SK-N-SH treated with all-trans-retinoic acid at 6 μM for 48 hours (cell line): ENCODE data around the gene TMEM178B.

Experiments used
- ARNTL ChIP-seq: fragments of 450-650 bp; formaldehyde crosslinking; IDR thresholded peaks from 2 replicates; pipeline ENCODE4 v1.5.0; 2020; ENCODE audit warnings: low read depth, mild to moderate bottlenecking, moderate library complexity, borderline replicate concordance
- ISL1 ChIP-seq: fragments of 250-450 bp; sonication (Bioruptor Pico); IDR thresholded peaks from 2 replicates; pipeline ENCODE4 v2.1.2; 2022; ENCODE audit warnings: mild to moderate bottlenecking, moderate library complexity
- OSR1 ChIP-seq: fragments of 250-450 bp; sonication (Bioruptor Pico); IDR thresholded peaks from 2 replicates; pipeline ENCODE4 v1.8.0; 2022; ENCODE audit warnings: moderate library complexity, mild to moderate bottlenecking, inconsistent platforms
- ZNF8 ChIP-seq: fragments of 450-650 bp; formaldehyde crosslinking; IDR thresholded peaks from 2 replicates; pipeline ENCODE4 v1.5.0; 2020; ENCODE audit warnings: mild to moderate bottlenecking, moderate library complexity
- TF ChIP-seq, protein P1 (sequence below): fragments of 250-450 bp; sonication (Bioruptor Pico); IDR thresholded peaks from 2 replicates; pipeline ENCODE4 v1.5.0; 2020; ENCODE audit warnings: mild to moderate bottlenecking, moderate library complexity

DNA sequence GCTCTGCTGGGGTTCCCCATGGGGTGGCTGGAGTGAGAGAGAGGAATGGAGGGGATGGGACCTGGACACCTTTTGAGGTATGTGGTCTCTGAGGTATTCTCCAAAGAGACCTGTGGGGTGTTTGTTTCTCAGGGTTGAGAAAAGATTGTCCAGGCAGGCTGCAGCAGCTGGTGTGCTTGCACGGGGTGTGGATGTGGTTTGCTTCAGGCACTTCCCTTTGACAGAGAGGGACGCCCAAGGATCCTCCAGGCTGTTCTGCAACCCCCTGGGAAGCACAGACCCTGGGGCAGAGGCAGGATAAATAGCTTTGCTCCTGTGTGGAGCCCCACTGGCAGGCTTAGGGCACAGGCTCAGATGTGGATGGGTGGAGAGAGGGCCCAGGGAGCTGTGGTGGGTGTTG, 362.3 kb downstream of the TMEM178B start:
- TF ChIP-seq ARNTL (CRISPR knock-in tag) (no peak), OSR1 (CRISPR knock-in tag) (no peak), ZNF8 (CRISPR knock-in tag) (no peak), ISL1 (no peak)
- TF ChIP-seq, protein P1, sequence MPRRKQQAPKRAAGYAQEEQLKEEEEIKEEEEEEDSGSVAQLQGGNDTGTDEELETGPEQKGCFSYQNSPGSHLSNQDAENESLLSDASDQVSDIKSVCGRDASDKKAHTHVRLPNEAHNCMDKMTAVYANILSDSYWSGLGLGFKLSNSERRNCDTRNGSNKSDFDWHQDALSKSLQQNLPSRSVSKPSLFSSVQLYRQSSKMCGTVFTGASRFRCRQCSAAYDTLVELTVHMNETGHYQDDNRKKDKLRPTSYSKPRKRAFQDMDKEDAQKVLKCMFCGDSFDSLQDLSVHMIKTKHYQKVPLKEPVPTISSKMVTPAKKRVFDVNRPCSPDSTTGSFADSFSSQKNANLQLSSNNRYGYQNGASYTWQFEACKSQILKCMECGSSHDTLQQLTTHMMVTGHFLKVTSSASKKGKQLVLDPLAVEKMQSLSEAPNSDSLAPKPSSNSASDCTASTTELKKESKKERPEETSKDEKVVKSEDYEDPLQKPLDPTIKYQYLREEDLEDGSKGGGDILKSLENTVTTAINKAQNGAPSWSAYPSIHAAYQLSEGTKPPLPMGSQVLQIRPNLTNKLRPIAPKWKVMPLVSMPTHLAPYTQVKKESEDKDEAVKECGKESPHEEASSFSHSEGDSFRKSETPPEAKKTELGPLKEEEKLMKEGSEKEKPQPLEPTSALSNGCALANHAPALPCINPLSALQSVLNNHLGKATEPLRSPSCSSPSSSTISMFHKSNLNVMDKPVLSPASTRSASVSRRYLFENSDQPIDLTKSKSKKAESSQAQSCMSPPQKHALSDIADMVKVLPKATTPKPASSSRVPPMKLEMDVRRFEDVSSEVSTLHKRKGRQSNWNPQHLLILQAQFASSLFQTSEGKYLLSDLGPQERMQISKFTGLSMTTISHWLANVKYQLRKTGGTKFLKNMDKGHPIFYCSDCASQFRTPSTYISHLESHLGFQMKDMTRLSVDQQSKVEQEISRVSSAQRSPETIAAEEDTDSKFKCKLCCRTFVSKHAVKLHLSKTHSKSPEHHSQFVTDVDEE: no peak
